ENCODE results near the gene PHOX2B.

PHOX2B gene

DNA sequence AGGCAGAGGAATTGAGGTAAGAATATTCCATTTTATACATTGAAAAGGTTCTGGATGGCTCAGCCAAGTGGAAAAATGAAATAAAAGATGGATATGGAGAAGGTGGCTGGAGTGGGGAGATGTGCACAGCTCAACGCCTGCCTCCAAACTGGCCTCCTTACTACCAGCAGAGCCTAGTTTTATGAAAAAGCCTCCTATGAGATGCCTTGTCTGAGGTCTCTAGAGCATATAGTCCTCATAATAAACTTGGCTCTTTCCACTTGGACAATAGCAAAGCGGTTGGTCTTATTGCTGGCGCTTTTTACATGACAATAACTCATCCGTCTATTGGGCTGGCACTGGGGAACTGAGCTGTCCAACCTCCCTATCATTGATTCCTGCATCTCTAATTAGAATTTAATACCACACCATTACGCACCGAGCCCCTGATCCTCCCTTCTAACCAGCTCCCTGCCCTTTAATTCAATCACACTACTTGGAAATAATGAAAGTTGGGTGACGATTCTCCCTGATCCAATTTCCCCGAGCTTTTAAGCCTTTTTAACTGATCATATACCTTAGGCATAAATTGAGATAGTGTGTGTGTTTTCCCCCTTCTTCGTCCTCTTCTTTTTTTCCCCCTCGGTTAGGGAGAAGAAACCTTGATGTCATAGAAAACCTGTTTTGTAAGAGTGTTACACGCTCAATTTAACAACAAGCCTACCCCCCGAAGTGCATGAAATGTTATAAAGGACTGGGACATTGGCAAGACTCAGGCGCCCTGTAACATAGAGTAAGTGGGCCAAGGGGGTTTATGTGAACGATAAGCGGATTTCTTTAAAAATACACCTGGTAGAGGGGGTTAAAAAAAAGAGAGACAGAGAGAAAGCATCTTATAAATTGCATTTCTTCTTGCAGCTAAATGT lies at the start of gene PHOX2B:
TSS of gene PHOX2B (minus strand) at position 155 of the 905 bp plus-strand sequence. CDS start at position 40, 115 bp downstream.
- no peak for DNase-seq

DNA sequence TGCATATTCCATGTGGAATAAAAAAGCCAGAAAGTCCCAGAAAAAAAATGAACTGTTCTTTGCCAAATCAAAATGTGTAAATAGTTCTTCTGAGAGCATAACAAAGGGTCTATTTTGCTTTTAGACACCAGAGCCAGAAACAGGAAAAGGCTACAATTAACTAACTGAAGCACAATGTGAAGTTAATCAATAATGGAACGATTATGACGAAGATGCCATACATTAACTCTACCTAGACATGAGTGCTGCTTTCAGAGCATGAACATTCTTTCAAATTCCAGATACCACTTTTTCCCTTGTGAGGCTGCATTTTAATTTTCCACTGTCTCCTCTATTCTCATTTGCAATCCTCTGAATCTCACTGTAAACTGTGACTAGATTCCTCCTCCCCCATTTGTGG lies 48.7 kb upstream of the PHOX2B start:
- DNase-seq = no peak

- DNase-seq = no peak
Measured at GRCh38 chr4:41796545-41797210, 48.2 kb upstream of the PHOX2B start.

DNA sequence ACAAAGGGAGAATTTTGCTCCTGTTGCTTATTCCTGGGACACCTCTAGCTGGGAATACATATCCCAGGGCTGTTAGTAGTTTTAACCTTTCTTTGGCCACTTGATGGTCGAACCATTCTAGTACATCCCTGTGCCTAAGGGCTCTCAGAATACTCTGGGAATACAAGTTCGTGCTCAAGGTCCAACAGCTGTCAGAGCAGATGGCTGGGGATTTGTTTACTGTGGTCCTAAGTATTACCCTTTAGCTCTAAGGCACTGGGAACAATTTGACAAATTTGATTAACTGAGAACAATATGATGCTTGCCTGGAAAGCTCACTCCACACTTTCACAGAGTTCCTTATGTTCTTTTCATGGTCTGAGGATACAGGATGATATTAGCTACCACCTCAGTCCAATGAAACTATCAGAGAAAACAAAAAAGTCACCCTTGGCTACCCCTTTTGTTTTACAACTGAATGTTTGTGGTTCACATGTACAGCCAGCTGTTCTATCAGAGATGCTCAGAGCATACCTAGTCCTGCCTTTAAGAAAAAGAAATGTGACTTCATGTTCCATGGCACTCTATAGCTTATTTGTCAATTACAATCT lies 47.4 kb upstream of the PHOX2B start:
- DNase-seq = no peak

DNA sequence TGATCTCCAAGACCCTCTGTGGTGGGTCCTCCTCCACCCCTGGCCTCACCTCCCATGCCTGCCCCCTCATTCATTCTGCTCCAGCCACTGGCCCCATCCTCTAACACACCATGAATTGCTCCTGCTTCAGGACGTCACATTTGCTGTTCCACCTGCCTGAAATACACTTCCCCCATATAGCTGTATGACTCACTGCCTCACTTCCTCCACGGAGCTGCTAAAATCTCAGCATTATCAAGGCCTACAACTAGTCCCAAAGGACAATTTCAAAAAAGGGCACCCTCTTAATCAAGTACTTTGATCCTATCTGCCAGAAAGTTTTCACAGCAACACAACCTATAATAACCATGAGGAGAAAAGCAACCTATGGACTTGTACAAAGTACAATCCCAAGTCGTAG lies 43.6 kb upstream of the PHOX2B start:
- no peak for DNase-seq

DNA sequence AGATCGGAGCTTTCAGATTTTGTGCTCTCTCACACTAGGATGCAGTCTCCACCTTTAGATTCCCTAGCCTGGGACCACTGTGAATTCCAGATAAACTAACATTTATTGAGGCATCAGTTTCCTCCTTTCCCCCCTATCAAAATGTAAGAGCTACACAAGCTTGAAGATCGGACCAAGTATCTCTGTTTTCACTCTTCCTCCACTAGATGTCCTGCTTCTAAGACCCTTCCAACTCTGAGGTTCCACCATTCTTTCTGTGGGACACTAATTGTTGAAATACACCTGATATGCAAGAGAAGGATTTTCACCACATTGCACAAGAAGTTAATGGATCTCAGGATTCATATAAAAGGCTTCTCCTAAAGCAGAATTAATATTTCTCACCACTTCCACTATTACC lies 43.0 kb upstream of the PHOX2B start:
- DNase-seq = no peak

GRCh38 chr4:41787931-41788330 lies 39.4 kb upstream of the PHOX2B start:
- DNase-seq = no peak

- DNase-seq = no peak
Measured at GRCh38 chr4:41785665-41786064, 37.1 kb upstream of the PHOX2B start.

- DNase-seq = no peak
Measured at GRCh38 chr4:41784191-41784979, 35.9 kb upstream of the PHOX2B start.

- DNase-seq = no peak
Measured at GRCh38 chr4:41776466-41776865, 27.9 kb upstream of the PHOX2B start.

GRCh38 chr4:41763729-41764128 lies 15.2 kb upstream of the PHOX2B start:
- DNase-seq = no peak

GRCh38 chr4:41758884-41759283 lies 10.4 kb upstream of the PHOX2B start:
- no peak for DNase-seq

- no peak for DNase-seq
Measured at GRCh38 chr4:41757521-41758156, 9.1 kb upstream of the PHOX2B start.

GRCh38 chr4:41753942-41754341 lies 5.4 kb upstream of the PHOX2B start:
- DNase-seq = no peak

GRCh38 chr4:41752081-41752836 lies 3.7 kb upstream of the PHOX2B start:
- no peak for DNase-seq

DNA sequence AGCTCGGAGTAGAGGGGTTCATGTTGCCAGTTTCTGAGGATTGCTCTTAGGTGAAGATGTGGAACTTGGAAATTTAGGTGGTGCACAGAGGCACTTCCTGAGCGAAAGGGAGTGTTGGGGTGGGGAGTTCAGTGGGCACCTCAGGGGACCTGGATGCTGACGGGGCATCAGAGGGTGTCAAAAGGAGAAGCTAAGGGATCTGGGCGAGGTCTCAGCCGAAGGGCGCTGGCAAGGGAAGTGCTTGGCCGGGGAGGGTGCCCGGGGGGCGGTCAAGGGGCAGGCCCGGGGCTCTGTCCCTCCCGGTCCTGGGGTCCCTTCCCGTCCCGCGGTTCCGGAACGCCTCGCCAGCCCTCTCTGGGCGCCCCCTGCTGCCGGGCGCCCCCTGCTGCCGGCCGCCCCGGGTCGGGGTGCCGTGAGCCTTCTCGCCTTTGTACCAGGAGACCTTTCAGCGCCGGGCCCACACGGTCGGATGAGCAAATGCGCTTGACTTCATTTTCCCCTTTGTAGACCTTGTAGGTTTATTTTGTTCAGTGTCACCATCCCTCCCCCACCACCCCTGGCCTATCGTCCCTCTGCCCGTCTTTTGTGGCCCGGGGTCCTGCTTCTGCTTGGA lies 3.0 kb upstream of the PHOX2B start:
- DNase-seq = no peak

- no peak for DNase-seq
Measured at GRCh38 chr4:41750626-41751448, 2.3 kb upstream of the PHOX2B start.

GRCh38 chr4:41750121-41750625 lies 1.6 kb upstream of the PHOX2B start:
- no peak for DNase-seq

- no peak for DNase-seq
Measured at GRCh38 chr4:41749631-41750039, 1.1 kb upstream of the PHOX2B start.

DNA sequence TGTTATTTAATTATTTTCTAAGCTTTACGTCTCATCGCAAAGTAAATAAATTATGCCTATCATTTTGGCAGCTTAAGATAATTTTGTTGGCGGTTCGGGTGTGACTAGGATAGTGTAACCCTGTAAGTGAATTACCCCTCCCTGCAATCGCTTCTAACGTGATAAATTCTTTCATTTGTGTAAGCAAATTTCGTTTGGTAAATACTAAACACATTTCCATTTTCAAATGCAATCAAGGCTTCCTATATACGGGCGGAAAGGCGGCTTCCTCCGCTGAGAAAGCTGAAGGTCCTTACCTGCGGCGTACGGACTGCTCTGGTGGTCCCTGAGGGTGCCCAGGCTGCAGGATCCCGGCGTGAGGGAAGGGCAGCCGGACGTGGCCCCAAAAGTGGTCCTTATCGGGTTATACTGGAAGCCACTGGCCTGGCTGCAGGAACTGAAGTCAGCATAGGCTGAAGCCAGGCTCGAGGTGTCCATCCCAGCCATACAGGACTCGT lies 403 bp downstream of the PHOX2B start:
- DNase-seq = no peak
